GM12878 (cell line): ENCODE data around the gene HPD. TPM values are rescaled to one million over a fixed set of nuclear protein-coding genes. Genes with fewer than 3 reads are reported as not detected.

ENCODE experiments used
- ATAC-seq: fragments of 200-7000 bp; cut with Tn5 transposase; 3 replicates; pipeline ENCODE4 v1.9.1; 2020; ENCODE audit warnings: mild to moderate bottlenecking, moderate library complexity
- BruUV-seq: library from RNA; stranded (reverse); fragments of 400-500 nt; replicated peaks from 2 replicates; lab custom pipeline; 2021; lab: Mats Ljungman, UMichigan
- CTCF ChIA-PET: fragments of 300-600 bp; sonication (Branson Sonifier 250); formaldehyde crosslinking; extraction: SDS; loops from one replicate; lab custom pipeline; 2021; ENCODE audit warnings: inconsistent platforms; lab: Yijun Ruan, JAX
- POLR2A ChIA-PET: fragments of 350-600 bp; formaldehyde crosslinking; extraction: SDS; loops from one replicate; lab custom pipeline; 2021; ENCODE audit warnings: inconsistent platforms; lab: Charles Lee
- RAD21 ChIA-PET: fragments of 300-600 bp; sonication (Branson Sonifier 250); formaldehyde crosslinking; loops from one replicate; lab custom pipeline; 2023; ENCODE audit warnings: antibody characterized with exemption; ENCODE audit not compliant: unreplicated experiment; lab: Charles Lee
- SMC1A ChIA-PET: fragments of 300-600 bp; sonication (Branson Sonifier 250); formaldehyde crosslinking; loops from one replicate; lab custom pipeline; 2023; ENCODE audit not compliant: unreplicated experiment, uncharacterized antibody; lab: Charles Lee
- DNase-seq: peaks from one replicate; pipeline ENCODE4 v3.0.0-alpha.2; 2011; ENCODE audit warnings: low read depth, low spot score
- FAIRE-seq: peaks from 3 replicates; lab custom pipeline; 2011; peaks lifted over from hg19 to GRCh38; lab: Jason Lieb, UNC
- H2AFZ ChIP-seq: 2 replicates; pipeline ENCODE4 v1.6.0; 2011; ENCODE audit warnings: low read depth, low read length, control low read depth; ENCODE audit not compliant: control insufficient read depth
- H3K27ac ChIP-seq: 2 replicates; pipeline ENCODE4 v1.5.1; 2011; ENCODE audit warnings: control low read depth; ENCODE audit not compliant: control insufficient read depth, insufficient read depth
- H3K27me3 ChIP-seq, 2 experiments: replicated peaks in 1 of 2; 2 replicates each; pipeline versions ENCODE4 v1.6.0 to v1.6.1; 2011; ENCODE audit warnings: low read length in 1 of 2; ENCODE audit not compliant: control insufficient read depth in 2 of 2, insufficient read depth in 2 of 2
- H3K36me3 ChIP-seq, 2 experiments: 2 replicates each; pipeline ENCODE4 v1.5.1; 2011; ENCODE audit warnings: low read length in 1 of 2; ENCODE audit not compliant: control insufficient read depth in 2 of 2, insufficient read depth in 2 of 2
- H3K4me1 ChIP-seq: 2 replicates; pipeline ENCODE4 v1.6.1; 2011; ENCODE audit warnings: mild to moderate bottlenecking, low read length, moderate library complexity, mixed read lengths; ENCODE audit not compliant: control insufficient read depth, insufficient read depth
- H3K4me2 ChIP-seq: 2 replicates; pipeline ENCODE4 v1.6.0; 2011; ENCODE audit warnings: control low read depth; ENCODE audit not compliant: control insufficient read depth, insufficient read depth
- H3K4me3 ChIP-seq: fragments of 200-600 bp; sonication (generic); 2 replicates; pipeline ENCODE4 v1.5.1; 2016
- H3K79me2 ChIP-seq: 2 replicates; pipeline ENCODE4 v1.6.0; 2011; ENCODE audit warnings: low read length; ENCODE audit not compliant: control insufficient read depth, insufficient read depth
- H3K9ac ChIP-seq: 2 replicates; pipeline ENCODE4 v1.8.0; 2011; ENCODE audit warnings: low read length, control low read depth, mixed read lengths; ENCODE audit not compliant: control insufficient read depth, insufficient read depth
- H3K9me3 ChIP-seq: replicated peaks from 3 replicates; pipeline ENCODE4 v1.5.1; 2011; ENCODE audit warnings: mild to moderate bottlenecking, low read length; ENCODE audit not compliant: control insufficient read depth, insufficient read depth
- H4K20me1 ChIP-seq: 2 replicates; pipeline ENCODE4 v1.6.0; 2011; ENCODE audit not compliant: control insufficient read depth, insufficient read depth
- EGR1 ChIP-seq, 2 experiments: IDR thresholded peaks; 1 replicate in 1 of 2; 2 replicates in 1 of 2; pipeline ENCODE4 v1.6.1; 2011 to 2012; ENCODE audit warnings: low read depth in 2 of 2, low read length in 2 of 2, borderline replicate concordance in 1 of 2, mild to moderate bottlenecking in 1 of 2, moderate library complexity in 1 of 2
- MYC ChIP-seq: IDR thresholded peaks from 2 replicates; pipeline ENCODE4 v1.6.1; 2011; ENCODE audit warnings: mild to moderate bottlenecking, low read length, moderate library complexity, inconsistent platforms; ENCODE audit not compliant: insufficient read depth, insufficient replicate concordance, insufficient read length, severe bottlenecking
- POLR2AphosphoS2 ChIP-seq: IDR thresholded peaks from 2 replicates; pipeline ENCODE4 v1.6.1; 2011; ENCODE audit warnings: low read depth, mild to moderate bottlenecking, low read length, improper control_type of control experiment, moderate library complexity
- WGBS: methylation state at CpG from one replicate; pipeline ENCODE4 v1.1.6; 2016; ENCODE audit warnings: low lambda C conversion rate; ENCODE audit not compliant: insufficient replicate concordance, insufficient coverage; ENCODE audit errors: missing lambda C conversion rate; 5-methylcytosine and 5-hydroxymethylcytosine counted together
- in situ Hi-C: fragments of 300-500 bp; cut with MboI; formaldehyde crosslinking; loops from 9 replicates; pipeline ENCODE4 v1.14.3; 2018; ENCODE audit warnings: mixed read lengths
- intact Hi-C: fragments of 100-400 bp; cut with micrococcal nuclease; formaldehyde crosslinking; loops from one replicate; pipeline ENCODE4 v1.14.2; 2022; ENCODE audit not compliant: unreplicated experiment
- polyA plus RNA-seq, 11 experiments: library from polyadenylated mRNA; depleted of rRNA in 4 of 11; unstranded in 6 of 11; stranded (reverse) in 5 of 11; fragments of >200 nt; fragmentation: Nextera tagmentation in 4 of 11; fragmentation: Illumina TruSeq in 1 of 11; extraction: Ambion mirVana in 4 of 11; extraction: Trizol in 1 of 11; gene quantifications; 1 replicate in 1 of 11; 2 replicates in 10 of 11; pipeline versions ENCODE4 v1.2.1 to v1.2.3, GENCODE V29; 2011 to 2016; ENCODE audit warnings: inconsistent platforms in 2 of 11, missing spikeins in 2 of 11, low read depth in 1 of 11
- total RNA-seq, 4 experiments: library from RNA; depleted of rRNA in 3 of 4; stranded (reverse); fragments of >200 nt in 3 of 4; fragmentation: Illumina TruSeq in 1 of 4; extraction: Trizol in 1 of 4; gene quantifications; 2 replicates each; pipeline versions ENCODE4 v1.2.1 to v1.2.3, GENCODE V29; 2013 to 2021

The HPD gene
- total and polyA plus RNA-seq, 10 of the 15 experiments (the other 5 are each of a cell fraction or from before 2014, with no cell fraction given): 0.04 to 0.69 (median 0.28) TPM; not detected in 7

DNA sequence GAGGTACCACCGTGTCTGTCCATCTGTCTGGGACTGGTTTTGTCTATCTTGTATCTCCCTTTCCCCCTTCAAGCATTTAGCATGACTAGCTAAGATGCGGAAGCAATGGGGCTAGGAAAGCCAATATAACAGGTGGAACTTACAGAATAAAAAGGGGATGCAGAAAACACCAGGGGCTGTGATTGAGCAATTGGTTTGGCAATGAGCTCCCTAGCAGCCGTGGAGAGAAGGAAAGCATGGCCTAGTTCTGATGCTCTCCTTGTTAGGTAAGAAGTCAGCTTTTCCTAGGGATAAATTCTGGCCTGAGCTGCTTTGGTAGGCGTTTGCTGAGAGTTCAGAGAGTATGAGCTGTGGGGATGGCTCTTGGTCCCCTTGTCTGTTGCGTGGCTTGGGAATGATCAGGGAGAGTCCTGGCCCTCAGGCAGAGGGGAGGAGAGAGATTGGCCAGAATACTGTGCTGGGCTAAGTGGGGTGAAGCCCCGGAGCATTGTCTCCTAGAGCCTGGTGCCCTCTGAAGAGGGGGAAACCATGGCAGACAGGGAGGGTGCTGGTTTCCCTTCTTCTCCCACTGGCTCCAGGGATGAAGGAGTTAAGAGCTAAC is 47.7 kb downstream of the HPD start:
- intact Hi-C loops: no loop called here
- Histone ChIP-seq H3K4me1 (peaks cover 20% of the 10 kb centered on the region), H3K4me3 (peak overlapping the region; percentile 82), H3K9me3 (no peaks in the 10 kb centered on the region), H3K9ac (no peak overlapping the region; the same call in 1 of the 2 replicates), H3K36me3 (peaks cover 6 to 21% of the 10 kb centered on the region in 2 experiments; a peak in 3 of 4 replicates)
- DNase-seq (no peak), ATAC-seq (no peak)
- RAD21 ChIA-PET: interaction anchor here (1.2 to 13.1 kb wide), 6 partner anchors 9 to 83 kb away, joined by 3 to 395 read pairs (median 12); partner anchors contain the start of genes PSMD9 and RHOF
- TF ChIP-seq POLR2AphosphoS2 (0 out of 2 replicates have a peak, but pooled peaks have one; percentile 10), MYC (no peak), EGR1 (IDR thresholded peaks at IDR 0.05; ENCODE audit: borderline replicate concordance in 1 of 2, low read depth in 2 of 2, low read length in 2 of 2) (no peak)
- TF ChIP-seq, all 136 proteins: peak for 1
- no peaks in the 10 kb centered on the region for H3K27me3 ChIP-seq
- no TSS peak for BruUV-seq
- FAIRE-seq: no peak
- H3K4me2 ChIP-seq: peak overlapping the region; percentile 46
- WGBS: 57% methylated on average over 6 of the region's 6 CpGs
- CTCF ChIA-PET: interaction anchor here (0.8 to 13.6 kb wide), 19 partner anchors 9 to 419 kb away, joined by 3 to 565 read pairs (median 6); partner anchors contain the start of genes PSMD9 and RHOF
- H3K79me2 ChIP-seq: peaks cover 48% of the 10 kb centered on the region
- H3K27ac ChIP-seq: no peak overlapping the region; the same call in 1 of the 2 replicates
- H2AFZ ChIP-seq: peak overlapping the region; percentile 15; the same call in 1 of the 2 replicates
- POLR2A ChIA-PET: interaction anchor here (0.6 to 2.5 kb wide), 9 partner anchors 9 to 121 kb away, joined by 3 to 48 read pairs (median 5); partner anchors contain the start of gene RHOF
- peaks cover 9% of the 10 kb centered on the region for H4K20me1 ChIP-seq
- SMC1A ChIA-PET: interaction anchor here (0.7 to 12.2 kb wide), 9 partner anchors 9 to 810 kb away, joined by 3 to 226 read pairs (median 5); partner anchors contain the start of genes PSMD9 and RHOF
- in situ Hi-C loops: no loop called here
